Coronary artery (tissue), 2 donors: ENCODE results near the gene SERPINB6.

ENCODE experiments used
- DNase-seq: peaks from one replicate; pipeline ENCODE4 v3.0.0-alpha.2; 2017; ENCODE audit warnings: low spot score
- H3K27ac ChIP-seq, 2 donors: fragments of 200-600 bp; sonication (generic); one replicate each; pipeline ENCODE4 v1.5.1; 2016 to 2019
- H3K4me3 ChIP-seq: fragments of 200-600 bp; sonication (generic); 2 replicates; pipeline ENCODE4 v1.5.1; 2016; ENCODE audit warnings: mild to moderate bottlenecking, moderate library complexity
- TF ChIP-seq, protein P1 (sequence below): fragments of 200-600 bp; sonication (generic); IDR thresholded peaks from one replicate; pipeline ENCODE4 v1.5.1; 2019; ENCODE audit warnings: antibody characterized with exemption

SERPINB6 gene

GRCh38 chr6:2920671-2921112 is 50.7 kb downstream of the SERPINB6 start:
- TF ChIP-seq, protein P1, sequence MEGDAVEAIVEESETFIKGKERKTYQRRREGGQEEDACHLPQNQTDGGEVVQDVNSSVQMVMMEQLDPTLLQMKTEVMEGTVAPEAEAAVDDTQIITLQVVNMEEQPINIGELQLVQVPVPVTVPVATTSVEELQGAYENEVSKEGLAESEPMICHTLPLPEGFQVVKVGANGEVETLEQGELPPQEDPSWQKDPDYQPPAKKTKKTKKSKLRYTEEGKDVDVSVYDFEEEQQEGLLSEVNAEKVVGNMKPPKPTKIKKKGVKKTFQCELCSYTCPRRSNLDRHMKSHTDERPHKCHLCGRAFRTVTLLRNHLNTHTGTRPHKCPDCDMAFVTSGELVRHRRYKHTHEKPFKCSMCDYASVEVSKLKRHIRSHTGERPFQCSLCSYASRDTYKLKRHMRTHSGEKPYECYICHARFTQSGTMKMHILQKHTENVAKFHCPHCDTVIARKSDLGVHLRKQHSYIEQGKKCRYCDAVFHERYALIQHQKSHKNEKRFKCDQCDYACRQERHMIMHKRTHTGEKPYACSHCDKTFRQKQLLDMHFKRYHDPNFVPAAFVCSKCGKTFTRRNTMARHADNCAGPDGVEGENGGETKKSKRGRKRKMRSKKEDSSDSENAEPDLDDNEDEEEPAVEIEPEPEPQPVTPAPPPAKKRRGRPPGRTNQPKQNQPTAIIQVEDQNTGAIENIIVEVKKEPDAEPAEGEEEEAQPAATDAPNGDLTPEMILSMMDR = no peak
- no peak overlapping the region for H3K4me3 ChIP-seq
- peak; percentile 50 for DNase-seq
- no peak overlapping the region for H3K27ac ChIP-seq

- H3K27ac ChIP-seq = no peak overlapping the region
- TF ChIP-seq, protein P1 = no peak
These were observed 51.5 kb downstream of the SERPINB6 start for GRCh38 chr6:2919886-2920285.

GRCh38 chr6:2919401-2919800 is 52.0 kb downstream of the SERPINB6 start:
- Histone ChIP-seq H3K27ac (no peak overlapping the region), H3K4me3 (no peak overlapping the region)
- TF ChIP-seq, protein P1 = no peak
- no peak for DNase-seq

More at GRCh38 chr6:2919886-2920285, 51.5 kb downstream of the SERPINB6 start:
- DNase-seq = no peak
- H3K4me3 ChIP-seq = no peak overlapping the region

- no peak overlapping the region for H3K27ac ChIP-seq
- H3K4me3 ChIP-seq = no peak overlapping the region
- TF ChIP-seq, protein P1 = no peak
- DNase-seq = peak; percentile 5
These were observed 52.4 kb downstream of the SERPINB6 start for GRCh38 chr6:2918936-2919335.

GRCh38 chr6:2917801-2918445 is 53.4 kb downstream of the SERPINB6 start:
- no peak for DNase-seq
- H3K27ac ChIP-seq = no peak overlapping the region
- H3K4me3 ChIP-seq = no peak overlapping the region
- TF ChIP-seq, protein P1 = no peak

DNA sequence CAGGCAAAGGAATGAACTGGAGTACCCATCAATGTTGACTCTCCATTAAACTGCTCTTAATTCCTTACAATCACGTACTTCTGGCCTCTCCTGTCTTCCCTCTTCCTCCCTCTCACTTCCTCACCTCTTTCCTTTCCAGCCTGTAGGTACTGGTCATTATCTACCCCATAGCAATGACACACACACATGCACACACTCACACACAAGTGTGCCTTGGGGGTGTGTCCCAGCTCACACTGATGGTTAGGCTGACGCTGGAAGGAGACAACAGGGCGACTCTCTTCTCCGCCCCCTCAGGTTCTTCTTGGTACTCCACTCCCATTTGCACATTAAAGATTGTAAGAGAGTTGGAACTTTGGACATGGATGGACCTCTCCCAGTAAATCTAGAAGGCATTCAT is 54.3 kb downstream of the SERPINB6 start:
- TF ChIP-seq, protein P1 = no peak
- Histone ChIP-seq H3K27ac (no peak overlapping the region), H3K4me3 (no peak overlapping the region)
- no peak for DNase-seq
